ENCODE data around the gene POLR2E.

POLR2E gene

DNA sequence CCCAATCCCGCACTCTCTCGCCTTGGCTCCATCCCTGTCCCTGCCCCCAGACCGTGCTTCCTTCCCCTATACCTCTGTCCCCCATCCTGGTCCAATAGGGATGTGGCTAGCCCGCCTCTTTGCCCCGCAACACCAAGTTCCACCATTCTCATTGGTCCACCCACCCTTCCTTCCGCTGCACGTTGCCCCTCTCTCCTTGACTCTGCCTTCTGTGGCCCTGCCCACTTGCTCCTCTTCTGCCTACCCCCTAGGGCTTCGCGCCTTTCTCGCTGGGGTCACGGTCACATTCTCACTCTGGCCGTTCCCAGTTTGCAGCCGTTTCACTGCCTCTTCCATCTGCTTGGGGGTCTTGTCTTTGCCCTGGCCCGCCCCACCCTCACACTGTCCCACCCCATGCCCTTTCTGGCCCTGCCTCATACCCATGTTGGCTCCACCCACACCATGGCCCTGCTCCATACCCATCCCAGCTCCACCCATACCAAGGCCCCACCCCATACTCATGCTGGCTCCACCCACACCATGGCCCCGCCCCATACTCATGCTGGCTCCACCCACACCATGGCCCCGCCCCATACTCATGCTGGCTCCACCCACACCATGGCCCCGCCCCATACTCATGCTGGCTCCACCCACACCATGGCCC is 32.7 kb downstream of the POLR2E start:
- DNase-seq = no peak

DNA sequence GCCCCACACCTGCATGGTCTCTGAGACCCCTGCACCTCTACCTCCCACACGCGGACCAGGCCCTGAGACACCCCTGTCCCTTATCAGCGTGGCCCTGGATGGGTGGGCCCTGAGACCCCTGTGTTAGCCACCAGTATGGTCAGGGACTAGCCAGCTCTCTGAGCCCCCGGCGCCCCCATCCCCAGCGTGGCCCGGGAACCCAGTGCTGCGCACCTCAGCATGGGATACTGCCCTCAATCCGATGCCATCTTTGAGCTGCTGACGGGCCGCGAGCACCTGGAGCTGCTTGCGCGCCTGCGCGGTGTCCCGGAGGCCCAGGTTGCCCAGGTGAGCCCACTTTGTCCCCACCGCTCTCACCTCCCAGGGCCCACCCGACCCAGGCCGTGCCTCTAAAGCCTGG is 33.2 kb downstream of the POLR2E start:
- DNase-seq = no peak

- no peak for DNase-seq
Measured at GRCh38 chr19:1060689-1061088, 34.5 kb downstream of the POLR2E start.

GRCh38 chr19:1058112-1058511 is 37.1 kb downstream of the POLR2E start:
- no peak for DNase-seq

- DNase-seq = no peak
Measured at GRCh38 chr19:1057176-1057855, 37.9 kb downstream of the POLR2E start.

GRCh38 chr19:1055886-1056620 is 39.1 kb downstream of the POLR2E start:
- DNase-seq = no peak

GRCh38 chr19:1055028-1055425 is 40.1 kb downstream of the POLR2E start:
- no peak for DNase-seq

- no peak for DNase-seq
Measured at GRCh38 chr19:1054102-1055027, 40.8 kb downstream of the POLR2E start.

- no peak for DNase-seq
Measured at GRCh38 chr19:1053176-1054101, 41.7 kb downstream of the POLR2E start.

DNA sequence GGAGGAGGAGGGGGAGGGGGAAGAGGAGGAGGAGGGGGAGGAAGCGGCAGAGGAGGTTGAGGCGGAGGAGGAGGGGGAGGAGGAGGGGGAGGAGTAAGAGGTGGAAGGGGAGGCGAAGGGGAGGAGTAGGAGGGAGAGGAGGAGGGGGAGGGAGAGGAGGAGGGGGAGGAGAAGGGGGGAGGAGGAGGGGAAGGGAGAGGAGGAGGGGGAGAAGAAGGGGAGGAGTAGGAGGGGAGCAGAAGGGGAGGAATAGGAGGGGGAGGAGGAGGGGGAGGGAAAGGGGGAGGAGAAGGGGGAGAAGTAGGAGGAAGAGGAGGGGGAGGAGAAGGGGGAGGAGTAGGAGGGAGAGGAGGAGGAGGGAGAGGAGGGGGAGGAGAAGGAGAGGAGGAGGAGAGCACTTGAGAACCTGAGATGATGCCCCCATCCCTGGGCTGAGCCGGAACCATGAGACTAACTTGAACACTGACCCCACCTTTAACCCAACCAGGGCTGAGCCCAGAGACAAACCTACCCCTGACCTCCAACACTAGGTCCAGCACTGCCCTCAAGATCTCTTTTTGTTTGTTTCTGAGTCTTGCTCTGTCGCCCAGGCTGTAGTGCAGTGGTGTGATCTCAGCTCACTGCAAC is 42.7 kb downstream of the POLR2E start:
- no peak for DNase-seq

GRCh38 chr19:1051791-1052190 is 43.4 kb downstream of the POLR2E start:
- DNase-seq = no peak

DNA sequence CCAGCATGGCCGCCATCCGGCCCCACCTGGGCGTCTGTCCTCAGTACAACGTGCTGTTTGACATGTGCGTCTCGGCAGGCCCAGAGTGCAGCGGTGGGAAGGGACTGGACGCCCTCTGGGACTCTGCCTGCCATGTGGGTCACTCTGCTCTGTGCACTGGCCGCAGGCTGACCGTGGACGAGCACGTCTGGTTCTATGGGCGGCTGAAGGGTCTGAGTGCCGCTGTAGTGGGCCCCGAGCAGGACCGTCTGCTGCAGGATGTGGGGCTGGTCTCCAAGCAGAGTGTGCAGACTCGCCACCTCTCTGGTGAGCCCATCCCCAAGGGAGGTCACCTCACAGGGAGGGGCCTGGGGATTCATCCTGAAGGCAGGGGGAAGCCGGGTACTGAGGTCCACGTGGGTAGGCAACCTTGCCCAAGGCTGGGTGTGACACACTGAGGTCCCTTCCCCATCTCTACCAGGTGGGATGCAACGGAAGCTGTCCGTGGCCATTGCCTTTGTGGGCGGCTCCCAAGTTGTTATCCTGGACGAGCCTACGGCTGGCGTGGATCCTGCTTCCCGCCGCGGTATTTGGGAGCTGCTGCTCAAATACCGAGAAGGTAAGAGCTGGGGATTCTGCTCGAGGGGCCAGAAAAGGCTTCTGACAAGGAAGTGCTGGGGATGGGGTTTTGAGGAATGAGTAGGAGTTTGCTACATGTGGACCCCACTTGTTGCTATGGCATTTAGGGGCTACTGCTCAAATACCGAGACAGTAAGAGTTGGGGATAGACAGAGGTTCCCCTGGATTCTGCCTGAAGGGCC is 44.0 kb downstream of the POLR2E start:
- DNase-seq = no peak

DNA sequence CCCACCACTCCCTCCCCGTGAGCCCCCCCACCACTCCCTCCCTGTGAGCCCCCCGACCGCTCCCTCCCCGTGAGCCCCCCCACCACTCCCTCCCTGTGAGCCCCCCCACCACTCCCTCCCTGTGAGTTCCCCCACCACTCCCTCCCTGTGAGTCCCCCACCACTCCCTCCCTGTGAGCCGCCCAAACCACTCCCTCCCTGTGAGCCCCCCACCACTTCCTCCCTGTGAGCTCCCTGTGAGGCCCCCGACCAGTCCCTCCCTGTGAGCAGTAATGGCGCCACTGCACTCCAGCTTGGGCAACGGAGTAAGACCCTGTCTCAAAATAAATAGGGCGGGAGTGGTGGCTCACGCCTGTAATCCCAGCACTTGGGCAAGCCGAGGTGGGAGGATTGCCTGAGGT is 45.4 kb downstream of the POLR2E start:
- no peak for DNase-seq

GRCh38 chr19:1049106-1049505 is 46.1 kb downstream of the POLR2E start:
- no peak for DNase-seq

DNA sequence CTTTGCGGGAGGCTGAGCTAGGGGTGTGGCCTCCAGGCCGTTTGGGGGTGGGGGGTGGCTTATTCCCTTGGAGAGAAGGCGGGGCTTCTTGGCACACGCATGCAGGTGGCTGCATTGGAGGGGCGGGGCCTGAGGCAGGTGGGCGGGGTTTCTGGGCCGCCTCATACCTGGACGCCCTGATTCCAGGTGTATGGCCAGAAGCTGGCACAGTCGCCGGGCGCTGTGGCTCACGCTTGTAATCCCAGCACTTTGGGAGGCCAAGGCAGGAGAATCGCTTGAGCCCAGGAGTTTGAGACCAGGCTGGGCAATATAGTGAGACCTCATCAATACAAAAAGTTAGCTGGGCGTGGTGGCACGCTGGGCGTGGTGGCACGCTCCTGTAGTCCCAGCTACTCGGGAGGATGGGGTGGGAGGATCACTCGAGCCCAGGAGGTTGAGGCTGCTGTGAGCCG is 47.5 kb downstream of the POLR2E start:
- no peak for DNase-seq

- no peak for DNase-seq
Measured at GRCh38 chr19:1046836-1047695, 48.1 kb downstream of the POLR2E start.

- DNase-seq = no peak
Measured at GRCh38 chr19:1046117-1046626, 49.0 kb downstream of the POLR2E start.

GRCh38 chr19:1045247-1045603 is 50.0 kb downstream of the POLR2E start:
- DNase-seq = no peak

Data from NCI-H146 (cell line).